Colonic mucosa (tissue), 4 donors: ENCODE measurements around the gene MTMR3. TPM values are rescaled to one million over a fixed set of nuclear protein-coding genes. Genes with fewer than 3 reads are reported as not detected.
"Not testable (repeated sequence)": the region's sequence is repeated elsewhere in the genome, so short reads cannot be mapped to it uniquely, and the experiment has no call there.

Experiments
- DNase-seq: peaks from one replicate; pipeline ENCODE4 v3.0.0-alpha.2; 2020
- H3K27ac ChIP-seq: fragments of 200-600 bp; one replicate; pipeline ENCODE4 v1.8.0; 2021
- H3K27me3 ChIP-seq: fragments of 200-600 bp; one replicate; pipeline ENCODE4 v1.8.0; 2021
- H3K36me3 ChIP-seq: fragments of 200-600 bp; one replicate; pipeline ENCODE4 v1.8.0; 2021
- H3K4me1 ChIP-seq: fragments of 200-600 bp; one replicate; pipeline ENCODE4 v1.8.0; 2021; ENCODE audit warnings: mild to moderate bottlenecking
- H3K4me3 ChIP-seq: fragments of 200-600 bp; one replicate; pipeline ENCODE4 v1.8.0; 2021
- H3K9ac ChIP-seq, 2 donors: one replicate each; pipeline ENCODE4 v1.7.0; 2013; ENCODE audit warnings: control low read depth in 2 of 2, low read depth in 2 of 2, low read length in 2 of 2
- H3K9me3 ChIP-seq: fragments of 200-600 bp; one replicate; pipeline ENCODE4 v1.8.0; 2021
- CTCF ChIP-seq: fragments of 200-600 bp; IDR thresholded peaks from one replicate; pipeline ENCODE4 v1.8.0; 2022; ENCODE audit warnings: antibody characterized with exemption, mild to moderate bottlenecking
- intact Hi-C: fragments of 100-400 bp; cut with DNase I; formaldehyde crosslinking; loops from one replicate; pipeline ENCODE4 v1.14.1; 2022
- total RNA-seq, 2 donors: library from RNA; stranded (reverse); fragmentation: NEBNext Ultra II Directional in 1 of 2; extraction: Animal tissue kit (Norgen Biotek cat#: 25700) in 1 of 2; gene quantifications; one replicate each; pipeline ENCODE4 v1.2.1, GENCODE V29; 2021
- donor health status: healthy.
- donor health status: DM: no; HTN: no; CAD: no.
- donor health status: DM: no; HTN: no; CAD: no.

MTMR3 gene
- total RNA-seq, 2 donors from 2014 or later = 35.9 to 49.4 TPM

DNA sequence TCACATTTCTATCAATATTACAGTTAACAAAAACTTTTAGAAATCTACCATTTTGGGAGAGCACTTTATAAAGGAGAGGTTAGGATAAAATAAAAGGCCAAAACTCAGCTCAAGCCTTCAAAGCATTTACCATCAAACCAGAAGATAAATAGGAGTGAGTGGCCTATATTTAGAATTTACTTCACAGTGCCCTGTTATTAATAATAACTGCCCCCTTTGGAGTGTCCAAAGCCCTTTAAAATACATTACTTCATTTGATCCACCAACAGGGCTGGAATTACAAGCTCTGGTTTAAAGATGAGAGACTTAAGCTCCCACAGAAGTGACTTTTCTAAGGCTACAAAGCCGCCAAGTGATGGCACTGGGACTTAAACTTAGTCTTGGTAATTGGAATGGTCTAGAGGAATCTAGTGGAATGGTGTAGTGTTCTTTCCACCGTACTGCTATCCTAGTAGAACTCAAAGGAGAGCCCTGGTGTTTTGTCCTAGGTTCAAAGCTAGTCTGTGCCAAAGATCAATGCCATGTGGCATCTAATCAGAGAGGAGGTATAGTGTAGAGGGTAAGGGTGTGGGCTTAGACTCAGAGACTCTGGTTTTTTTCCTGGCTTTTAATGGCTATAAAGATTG is 21.2 kb upstream of the MTMR3 start:
- no peak for DNase-seq
- Histone ChIP-seq H3K4me1 (no peaks in the 10 kb centered on the region), H3K9ac (no peak overlapping the region), H3K4me3 (no peak overlapping the region), H3K27ac (no peak overlapping the region), H3K36me3 (no peaks in the 10 kb centered on the region), H3K9me3 (no peaks in the 10 kb centered on the region), H3K27me3 (no peaks in the 10 kb centered on the region)
- intact Hi-C loops = no loop called here
- TF ChIP-seq CTCF = no peak

DNA sequence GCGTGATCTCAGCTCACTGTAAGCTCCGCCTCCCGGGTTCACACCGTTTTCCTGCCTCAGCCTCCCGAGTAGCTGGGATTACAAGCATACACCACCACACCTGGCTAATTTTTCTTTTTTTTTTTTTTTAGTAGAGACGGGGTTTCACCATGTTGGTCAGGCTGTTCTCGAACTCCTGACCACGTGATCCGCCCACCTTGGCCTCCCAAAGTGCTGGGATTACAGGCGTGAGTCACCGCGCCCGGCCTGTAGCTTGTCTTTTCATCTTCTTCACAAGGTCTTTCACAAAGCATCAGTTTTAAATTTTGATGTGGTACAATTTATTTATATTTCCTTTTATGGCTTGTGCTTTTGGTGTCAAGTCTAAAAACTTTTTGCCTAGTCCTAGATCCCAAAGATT is 17.4 kb upstream of the MTMR3 start:
- H3K27ac ChIP-seq, H3K4me1 ChIP-seq, H3K27me3 ChIP-seq, H3K36me3 ChIP-seq, DNase-seq, H3K4me3 ChIP-seq, H3K9ac ChIP-seq, H3K9me3 ChIP-seq, intact Hi-C loops: not testable (repeated sequence)

- Histone ChIP-seq H3K36me3 (no peaks in the 10 kb centered on the region), H3K4me3 (no peak overlapping the region), H3K4me1 (no peaks in the 10 kb centered on the region), H3K9me3 (no peaks in the 10 kb centered on the region), H3K9ac (no peak overlapping the region), H3K27ac (no peak overlapping the region), H3K27me3 (no peaks in the 10 kb centered on the region)
- no peak for DNase-seq
- intact Hi-C loops = no loop called here
- TF ChIP-seq CTCF = no peak
Measured at GRCh38 chr22:29867260-29867659, 15.7 kb upstream of the MTMR3 start.

DNA sequence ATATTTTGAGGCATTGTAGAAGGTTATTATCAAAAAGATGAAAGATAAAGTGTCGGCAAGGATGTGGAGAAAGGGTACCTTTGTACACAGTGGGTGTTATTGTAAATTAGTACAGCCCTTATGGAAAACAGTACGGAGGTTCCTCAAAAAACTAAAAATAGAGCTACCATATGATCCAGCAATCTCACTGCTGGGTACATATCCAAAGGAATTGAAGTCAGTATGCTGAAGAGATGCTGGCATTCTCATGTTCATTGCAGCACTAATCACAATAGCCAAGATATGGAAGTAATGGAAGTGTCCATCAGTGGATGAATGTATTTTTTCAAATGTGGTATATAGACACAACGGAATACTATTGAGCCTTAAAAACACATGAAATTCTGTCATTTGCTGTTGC is 15.1 kb upstream of the MTMR3 start:
- intact Hi-C loops = no loop called here
- Histone ChIP-seq H3K4me3 (no peak overlapping the region), H3K9ac (no peak overlapping the region), H3K27me3 (no peaks in the 10 kb centered on the region), H3K9me3 (no peaks in the 10 kb centered on the region), H3K36me3 (no peaks in the 10 kb centered on the region), H3K27ac (no peak overlapping the region), H3K4me1 (no peaks in the 10 kb centered on the region)
- no peak for DNase-seq
- TF ChIP-seq CTCF = no peak

DNA sequence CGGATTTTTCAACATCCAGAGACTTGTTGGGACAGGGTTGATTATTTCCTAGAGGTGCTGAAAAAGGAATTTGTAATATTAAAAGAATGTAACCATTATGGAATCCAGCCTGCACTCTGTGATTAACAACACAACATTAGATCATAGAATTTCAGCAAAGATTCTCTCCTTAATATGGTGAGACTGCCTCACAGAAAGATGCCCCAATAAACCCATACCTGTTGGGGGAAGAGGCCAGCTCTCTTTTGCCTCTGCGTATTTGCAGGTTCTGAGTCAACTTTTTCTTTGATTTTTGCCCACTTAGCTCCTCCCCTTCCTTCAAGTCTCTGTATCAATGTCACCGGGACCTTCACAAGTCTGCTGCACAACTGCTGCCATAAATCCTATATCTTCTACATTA is 12.4 kb upstream of the MTMR3 start:
- no peaks in the 10 kb centered on the region for H3K9me3 ChIP-seq
- no peak for TF ChIP-seq CTCF
- intact Hi-C loops = no loop called here
- H3K4me3 ChIP-seq = no peak overlapping the region
- H3K36me3 ChIP-seq = no peaks in the 10 kb centered on the region
- no peak overlapping the region for H3K27ac ChIP-seq
- no peaks in the 10 kb centered on the region for H3K27me3 ChIP-seq
- H3K4me1 ChIP-seq = no peaks in the 10 kb centered on the region
- no peak for DNase-seq
- no peak overlapping the region for H3K9ac ChIP-seq

- Histone ChIP-seq H3K27ac (no peak overlapping the region), H3K9ac (no peak overlapping the region), H3K36me3 (no peaks in the 10 kb centered on the region), H3K27me3 (no peaks in the 10 kb centered on the region), H3K4me3 (no peak overlapping the region), H3K4me1 (no peaks in the 10 kb centered on the region), H3K9me3 (no peaks in the 10 kb centered on the region)
- no peak for DNase-seq
- intact Hi-C loops = no loop called here
- TF ChIP-seq CTCF = no peak
Measured at GRCh38 chr22:29871684-29872083, 11.3 kb upstream of the MTMR3 start.
